ENCODE data around the gene FAAP20.

DNA sequence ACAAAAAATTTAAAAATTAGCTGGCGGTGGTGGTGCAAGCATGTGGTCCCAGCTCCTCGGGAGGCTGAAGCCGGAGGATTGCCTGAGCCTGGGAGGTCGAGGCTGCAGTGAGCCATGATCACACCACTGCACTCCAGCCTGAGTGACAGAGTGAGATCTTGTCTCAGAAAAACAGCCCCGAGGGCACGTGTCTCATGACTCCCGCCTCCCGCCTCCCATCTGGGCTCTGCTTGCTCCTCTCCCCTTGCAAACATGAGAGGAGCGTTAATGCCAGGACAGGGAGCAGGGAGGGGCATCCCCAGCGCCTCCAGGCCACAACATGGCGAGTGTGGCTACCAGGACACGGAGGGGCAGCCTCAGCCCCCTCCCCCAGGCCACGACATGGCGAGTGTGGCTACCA, 28.3 kb downstream of the FAAP20 start:
- TF ChIP-seq JUN (IDR thresholded peaks at IDR 0.05; ENCODE audit: low read depth, low read length) (no peak), CHD1 (IDR thresholded peaks at IDR 0.05; ENCODE audit: low read depth, low read length) (no peak)
- TF ChIP-seq, protein P1, sequence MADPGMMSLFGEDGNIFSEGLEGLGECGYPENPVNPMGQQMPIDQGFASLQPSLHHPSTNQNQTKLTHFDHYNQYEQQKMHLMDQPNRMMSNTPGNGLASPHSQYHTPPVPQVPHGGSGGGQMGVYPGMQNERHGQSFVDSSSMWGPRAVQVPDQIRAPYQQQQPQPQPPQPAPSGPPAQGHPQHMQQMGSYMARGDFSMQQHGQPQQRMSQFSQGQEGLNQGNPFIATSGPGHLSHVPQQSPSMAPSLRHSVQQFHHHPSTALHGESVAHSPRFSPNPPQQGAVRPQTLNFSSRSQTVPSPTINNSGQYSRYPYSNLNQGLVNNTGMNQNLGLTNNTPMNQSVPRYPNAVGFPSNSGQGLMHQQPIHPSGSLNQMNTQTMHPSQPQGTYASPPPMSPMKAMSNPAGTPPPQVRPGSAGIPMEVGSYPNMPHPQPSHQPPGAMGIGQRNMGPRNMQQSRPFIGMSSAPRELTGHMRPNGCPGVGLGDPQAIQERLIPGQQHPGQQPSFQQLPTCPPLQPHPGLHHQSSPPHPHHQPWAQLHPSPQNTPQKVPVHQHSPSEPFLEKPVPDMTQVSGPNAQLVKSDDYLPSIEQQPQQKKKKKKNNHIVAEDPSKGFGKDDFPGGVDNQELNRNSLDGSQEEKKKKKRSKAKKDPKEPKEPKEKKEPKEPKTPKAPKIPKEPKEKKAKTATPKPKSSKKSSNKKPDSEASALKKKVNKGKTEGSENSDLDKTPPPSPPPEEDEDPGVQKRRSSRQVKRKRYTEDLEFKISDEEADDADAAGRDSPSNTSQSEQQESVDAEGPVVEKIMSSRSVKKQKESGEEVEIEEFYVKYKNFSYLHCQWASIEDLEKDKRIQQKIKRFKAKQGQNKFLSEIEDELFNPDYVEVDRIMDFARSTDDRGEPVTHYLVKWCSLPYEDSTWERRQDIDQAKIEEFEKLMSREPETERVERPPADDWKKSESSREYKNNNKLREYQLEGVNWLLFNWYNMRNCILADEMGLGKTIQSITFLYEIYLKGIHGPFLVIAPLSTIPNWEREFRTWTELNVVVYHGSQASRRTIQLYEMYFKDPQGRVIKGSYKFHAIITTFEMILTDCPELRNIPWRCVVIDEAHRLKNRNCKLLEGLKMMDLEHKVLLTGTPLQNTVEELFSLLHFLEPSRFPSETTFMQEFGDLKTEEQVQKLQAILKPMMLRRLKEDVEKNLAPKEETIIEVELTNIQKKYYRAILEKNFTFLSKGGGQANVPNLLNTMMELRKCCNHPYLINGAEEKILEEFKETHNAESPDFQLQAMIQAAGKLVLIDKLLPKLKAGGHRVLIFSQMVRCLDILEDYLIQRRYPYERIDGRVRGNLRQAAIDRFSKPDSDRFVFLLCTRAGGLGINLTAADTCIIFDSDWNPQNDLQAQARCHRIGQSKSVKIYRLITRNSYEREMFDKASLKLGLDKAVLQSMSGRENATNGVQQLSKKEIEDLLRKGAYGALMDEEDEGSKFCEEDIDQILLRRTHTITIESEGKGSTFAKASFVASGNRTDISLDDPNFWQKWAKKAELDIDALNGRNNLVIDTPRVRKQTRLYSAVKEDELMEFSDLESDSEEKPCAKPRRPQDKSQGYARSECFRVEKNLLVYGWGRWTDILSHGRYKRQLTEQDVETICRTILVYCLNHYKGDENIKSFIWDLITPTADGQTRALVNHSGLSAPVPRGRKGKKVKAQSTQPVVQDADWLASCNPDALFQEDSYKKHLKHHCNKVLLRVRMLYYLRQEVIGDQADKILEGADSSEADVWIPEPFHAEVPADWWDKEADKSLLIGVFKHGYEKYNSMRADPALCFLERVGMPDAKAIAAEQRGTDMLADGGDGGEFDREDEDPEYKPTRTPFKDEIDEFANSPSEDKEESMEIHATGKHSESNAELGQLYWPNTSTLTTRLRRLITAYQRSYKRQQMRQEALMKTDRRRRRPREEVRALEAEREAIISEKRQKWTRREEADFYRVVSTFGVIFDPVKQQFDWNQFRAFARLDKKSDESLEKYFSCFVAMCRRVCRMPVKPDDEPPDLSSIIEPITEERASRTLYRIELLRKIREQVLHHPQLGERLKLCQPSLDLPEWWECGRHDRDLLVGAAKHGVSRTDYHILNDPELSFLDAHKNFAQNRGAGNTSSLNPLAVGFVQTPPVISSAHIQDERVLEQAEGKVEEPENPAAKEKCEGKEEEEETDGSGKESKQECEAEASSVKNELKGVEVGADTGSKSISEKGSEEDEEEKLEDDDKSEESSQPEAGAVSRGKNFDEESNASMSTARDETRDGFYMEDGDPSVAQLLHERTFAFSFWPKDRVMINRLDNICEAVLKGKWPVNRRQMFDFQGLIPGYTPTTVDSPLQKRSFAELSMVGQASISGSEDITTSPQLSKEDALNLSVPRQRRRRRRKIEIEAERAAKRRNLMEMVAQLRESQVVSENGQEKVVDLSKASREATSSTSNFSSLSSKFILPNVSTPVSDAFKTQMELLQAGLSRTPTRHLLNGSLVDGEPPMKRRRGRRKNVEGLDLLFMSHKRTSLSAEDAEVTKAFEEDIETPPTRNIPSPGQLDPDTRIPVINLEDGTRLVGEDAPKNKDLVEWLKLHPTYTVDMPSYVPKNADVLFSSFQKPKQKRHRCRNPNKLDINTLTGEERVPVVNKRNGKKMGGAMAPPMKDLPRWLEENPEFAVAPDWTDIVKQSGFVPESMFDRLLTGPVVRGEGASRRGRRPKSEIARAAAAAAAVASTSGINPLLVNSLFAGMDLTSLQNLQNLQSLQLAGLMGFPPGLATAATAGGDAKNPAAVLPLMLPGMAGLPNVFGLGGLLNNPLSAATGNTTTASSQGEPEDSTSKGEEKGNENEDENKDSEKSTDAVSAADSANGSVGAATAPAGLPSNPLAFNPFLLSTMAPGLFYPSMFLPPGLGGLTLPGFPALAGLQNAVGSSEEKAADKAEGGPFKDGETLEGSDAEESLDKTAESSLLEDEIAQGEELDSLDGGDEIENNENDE (IDR thresholded peaks at IDR 0.05; ENCODE audit: insufficient replicate concordance, low read length) = no peak

All from H1 (cell line).